ENCODE results near the gene SPATA31C2.
A peak's percentile ranks its signal among the peaks of the same experiment; 100 is the strongest.

Gene SPATA31C2

GRCh38 chr9:88106492-88106891, 31.8 kb downstream of the SPATA31C2 start:
- Histone ChIP-seq H3K9me3 (ENCODE audit: severe bottlenecking) (no peaks in the 10 kb centered on the region), H3K27ac (ENCODE audit: poor library complexity, severe bottlenecking) (no peak overlapping the region), H3K27me3 (ENCODE audit: insufficient read depth, poor library complexity, severe bottlenecking) (no peaks in the 10 kb centered on the region), H3K36me3 (ENCODE audit: low read depth) (no peaks in the 10 kb centered on the region), H3K4me1 (ENCODE audit: insufficient read depth, poor library complexity, severe bottlenecking) (no peaks in the 10 kb centered on the region), H3K4me3 (ENCODE audit: severe bottlenecking) (no peak overlapping the region)
- DNase-seq (ENCODE audit: low spot score) (no peak), ATAC-seq (ENCODE audit: low read depth) (peak; percentile 67)
- peak; percentile 66 for TF ChIP-seq CTCF (IDR thresholded peaks at IDR 0.05; ENCODE audit: poor library complexity, severe bottlenecking)

- no peak overlapping the region for H3K27ac ChIP-seq (ENCODE audit: poor library complexity, severe bottlenecking)
- no peaks in the 10 kb centered on the region for H3K4me1 ChIP-seq (ENCODE audit: insufficient read depth, poor library complexity, severe bottlenecking)
- H3K4me3 ChIP-seq (ENCODE audit: severe bottlenecking): no peak overlapping the region
- no peaks in the 10 kb centered on the region for H3K27me3 ChIP-seq (ENCODE audit: insufficient read depth, poor library complexity, severe bottlenecking)
- no peaks in the 10 kb centered on the region for H3K36me3 ChIP-seq (ENCODE audit: low read depth)
- no peak for TF ChIP-seq CTCF (IDR thresholded peaks at IDR 0.05; ENCODE audit: poor library complexity, severe bottlenecking)
- no peak for DNase-seq (ENCODE audit: low spot score)
- no peaks in the 10 kb centered on the region for H3K9me3 ChIP-seq (ENCODE audit: severe bottlenecking)
- no peak for ATAC-seq (ENCODE audit: low read depth)
Observed at GRCh38 chr9:88092797-88093331, 45.4 kb downstream of the SPATA31C2 start.

DNA sequence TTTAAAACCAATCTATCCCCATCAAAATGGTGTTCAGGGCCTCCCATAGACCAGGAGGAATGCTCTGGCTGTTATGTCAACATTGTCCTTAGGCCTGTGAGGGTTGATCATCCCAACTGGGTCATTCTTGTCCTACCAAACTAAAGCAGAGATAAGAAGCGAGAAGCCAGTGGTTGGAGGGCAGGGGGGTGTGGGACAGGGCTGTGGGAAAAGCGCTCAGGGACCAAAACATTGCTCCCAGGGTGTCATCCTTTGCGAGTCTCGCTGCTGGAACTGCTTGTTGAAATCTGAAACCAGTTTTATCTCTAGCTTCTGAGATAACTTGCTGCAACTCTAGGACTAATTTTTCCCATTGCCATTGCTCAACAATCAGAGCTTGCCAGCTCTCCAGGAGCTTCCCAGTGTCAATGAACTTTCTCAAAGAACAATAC, 48.1 kb downstream of the SPATA31C2 start:
- Histone ChIP-seq H3K4me1 (ENCODE audit: insufficient read depth, poor library complexity, severe bottlenecking) (no peaks in the 10 kb centered on the region), H3K9me3 (ENCODE audit: severe bottlenecking) (no peaks in the 10 kb centered on the region), H3K4me3 (ENCODE audit: severe bottlenecking) (no peak overlapping the region), H3K27me3 (ENCODE audit: insufficient read depth, poor library complexity, severe bottlenecking) (no peaks in the 10 kb centered on the region), H3K27ac (ENCODE audit: poor library complexity, severe bottlenecking) (no peak overlapping the region), H3K36me3 (ENCODE audit: low read depth) (no peaks in the 10 kb centered on the region)
- TF ChIP-seq CTCF (IDR thresholded peaks at IDR 0.05; ENCODE audit: poor library complexity, severe bottlenecking): no peak
- no peak for ATAC-seq (ENCODE audit: low read depth)
- DNase-seq (ENCODE audit: low spot score): no peak

DNA sequence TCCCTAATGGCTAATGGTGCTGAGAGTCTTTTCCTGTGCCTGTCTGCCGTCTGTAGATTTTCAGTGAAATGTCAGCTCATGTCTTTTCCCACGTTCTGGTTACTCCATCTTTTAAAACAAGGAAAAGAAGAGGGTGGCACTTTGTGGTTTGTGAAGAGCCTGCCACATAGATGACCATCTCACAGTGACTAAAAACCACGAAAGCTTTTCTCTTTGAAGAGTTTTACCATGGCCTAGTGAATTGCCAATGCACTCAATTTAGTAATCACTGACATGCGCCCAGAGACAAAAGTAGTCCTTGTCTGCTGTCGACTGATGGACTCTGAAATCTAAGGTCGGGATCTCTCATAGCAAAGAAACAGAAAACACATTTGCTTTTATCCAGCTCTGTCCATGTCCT, 50.4 kb downstream of the SPATA31C2 start:
- ATAC-seq (ENCODE audit: low read depth) (no peak), DNase-seq (ENCODE audit: low spot score) (no peak)
- Histone ChIP-seq H3K4me1 (ENCODE audit: insufficient read depth, poor library complexity, severe bottlenecking) (no peaks in the 10 kb centered on the region), H3K36me3 (ENCODE audit: low read depth) (no peaks in the 10 kb centered on the region), H3K9me3 (ENCODE audit: severe bottlenecking) (no peaks in the 10 kb centered on the region), H3K4me3 (ENCODE audit: severe bottlenecking) (no peak overlapping the region), H3K27me3 (ENCODE audit: insufficient read depth, poor library complexity, severe bottlenecking) (no peaks in the 10 kb centered on the region), H3K27ac (ENCODE audit: poor library complexity, severe bottlenecking) (no peak overlapping the region)
- no peak for TF ChIP-seq CTCF (IDR thresholded peaks at IDR 0.05; ENCODE audit: poor library complexity, severe bottlenecking)

DNA sequence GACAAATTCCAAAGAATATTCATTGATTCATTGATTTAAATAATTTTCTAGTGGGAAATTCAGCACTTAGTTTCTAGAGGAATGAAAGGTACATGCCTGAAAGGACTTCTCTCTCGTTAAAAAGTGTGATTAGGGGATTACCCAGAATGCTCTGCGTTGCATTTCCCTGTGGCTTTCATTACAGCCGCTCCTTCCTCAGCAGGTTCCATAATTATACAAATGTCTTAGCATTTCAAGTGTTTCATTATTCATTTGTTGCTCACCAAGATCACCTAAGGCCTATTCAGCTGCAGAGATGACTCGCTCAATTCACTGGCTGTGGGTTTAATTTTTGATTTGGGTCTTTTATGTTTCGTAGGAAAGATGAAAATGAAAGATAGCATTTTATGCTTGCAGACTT, 52.8 kb downstream of the SPATA31C2 start:
- TF ChIP-seq CTCF (IDR thresholded peaks at IDR 0.05; ENCODE audit: poor library complexity, severe bottlenecking): no peak
- DNase-seq (ENCODE audit: low spot score): no peak
- H3K27me3 ChIP-seq (ENCODE audit: insufficient read depth, poor library complexity, severe bottlenecking): no peaks in the 10 kb centered on the region
- no peak overlapping the region for H3K27ac ChIP-seq (ENCODE audit: poor library complexity, severe bottlenecking)
- H3K9me3 ChIP-seq (ENCODE audit: severe bottlenecking): no peaks in the 10 kb centered on the region
- H3K4me1 ChIP-seq (ENCODE audit: insufficient read depth, poor library complexity, severe bottlenecking): no peaks in the 10 kb centered on the region
- no peak for ATAC-seq (ENCODE audit: low read depth)
- no peaks in the 10 kb centered on the region for H3K36me3 ChIP-seq (ENCODE audit: low read depth)
- H3K4me3 ChIP-seq (ENCODE audit: severe bottlenecking): no peak overlapping the region
